Activated T-helper 17 cell treated with anti-CD3 and anti-CD28 coated beads, Interleukin-2, amount 50 U/mL, for 72 hours (primary cell): ENCODE measurements around the gene VASH1. TPM values are rescaled to one million over a fixed set of nuclear protein-coding genes. Genes with fewer than 3 reads are reported as not detected.

Source experiments
- ATAC-seq: fragments of 150-1000 bp; cut with Tn5 transposase; replicated peaks from 2 replicates; pipeline ENCODE4 v1.10.0; 2021; ENCODE audit warnings: mild to moderate bottlenecking, moderate library complexity
- H3K27ac Mint-ChIP-seq: one replicate; pipeline ENCODE4 v1.8.0; 2022; ENCODE audit warnings: mixed read lengths
- H3K27me3 Mint-ChIP-seq: one replicate; pipeline ENCODE4 v1.8.0; 2022; ENCODE audit warnings: mixed read lengths
- H3K36me3 Mint-ChIP-seq: one replicate; pipeline ENCODE4 v1.8.0; 2022; ENCODE audit warnings: low read depth, mild to moderate bottlenecking, mixed read lengths
- H3K4me1 Mint-ChIP-seq: one replicate; pipeline ENCODE4 v1.8.0; 2022; ENCODE audit warnings: mixed read lengths
- H3K4me3 Mint-ChIP-seq: one replicate; pipeline ENCODE4 v1.8.0; 2022; ENCODE audit warnings: mild to moderate bottlenecking, mixed read lengths
- H3K9me3 Mint-ChIP-seq: one replicate; pipeline ENCODE4 v1.8.0; 2022; ENCODE audit warnings: mixed read lengths
- total RNA-seq, 2 donors: library from RNA; stranded (reverse); gene quantifications; one replicate each; pipeline ENCODE4 v1.2.3, GENCODE V29; 2022

VASH1 gene
- total RNA-seq, 2 donors from 2014 or later: 2.6 to 6.4 TPM

- ATAC-seq: no peak
- Mint-ChIP-seq H3K4me1 (peaks cover 22% of the 10 kb centered on the region), H3K27me3 (no peaks in the 10 kb centered on the region), H3K4me3 (peak overlapping the region; percentile 0), H3K9me3 (no peaks in the 10 kb centered on the region), H3K27ac (peak overlapping the region; percentile 28), H3K36me3 (peaks cover 13% of the 10 kb centered on the region)
Observed at GRCh38 chr14:76780875-76781647, 19.8 kb downstream of the VASH1 start.

- Mint-ChIP-seq H3K4me1 (peaks cover 22% of the 10 kb centered on the region), H3K9me3 (no peaks in the 10 kb centered on the region), H3K36me3 (peaks cover 19% of the 10 kb centered on the region), H3K27me3 (no peaks in the 10 kb centered on the region), H3K4me3 (no peak overlapping the region), H3K27ac (peak overlapping the region; percentile 58)
- ATAC-seq: peak; percentile 52
Observed at GRCh38 chr14:76781648-76782051, 20.4 kb downstream of the VASH1 start.

GRCh38 chr14:76782115-76782884 is 21.0 kb downstream of the VASH1 start:
- Mint-ChIP-seq H3K4me3 (peak overlapping the region; percentile 63), H3K36me3 (peaks cover 25% of the 10 kb centered on the region), H3K27ac (peak overlapping the region; percentile 58), H3K9me3 (no peaks in the 10 kb centered on the region), H3K4me1 (peaks cover 22% of the 10 kb centered on the region), H3K27me3 (no peaks in the 10 kb centered on the region)
- ATAC-seq: peak; percentile 2

GRCh38 chr14:76782885-76783566 is 21.8 kb downstream of the VASH1 start:
- Mint-ChIP-seq H3K27me3 (no peaks in the 10 kb centered on the region), H3K27ac (peak overlapping the region; percentile 58), H3K36me3 (peaks cover 32% of the 10 kb centered on the region), H3K9me3 (no peaks in the 10 kb centered on the region), H3K4me1 (peaks cover 22% of the 10 kb centered on the region), H3K4me3 (peak overlapping the region; percentile 63)
- ATAC-seq: peak; percentile 74

GRCh38 chr14:76784266-76784874 is 23.1 kb downstream of the VASH1 start:
- Mint-ChIP-seq H3K27ac (peak overlapping the region; percentile 58), H3K4me3 (peak overlapping the region; percentile 63), H3K36me3 (peaks cover 45% of the 10 kb centered on the region), H3K27me3 (no peaks in the 10 kb centered on the region), H3K4me1 (peaks cover 22% of the 10 kb centered on the region), H3K9me3 (no peaks in the 10 kb centered on the region)
- no peak for ATAC-seq

GRCh38 chr14:76784881-76785280 is 23.6 kb downstream of the VASH1 start:
- ATAC-seq: peak; percentile 74
- no peak overlapping the region for H3K27ac Mint-ChIP-seq
- no peaks in the 10 kb centered on the region for H3K27me3 Mint-ChIP-seq
- no peaks in the 10 kb centered on the region for H3K9me3 Mint-ChIP-seq
- no peak overlapping the region for H3K4me3 Mint-ChIP-seq
- peaks cover 49% of the 10 kb centered on the region for H3K36me3 Mint-ChIP-seq
- peaks cover 22% of the 10 kb centered on the region for H3K4me1 Mint-ChIP-seq

GRCh38 chr14:76786601-76787000 is 25.3 kb downstream of the VASH1 start:
- Mint-ChIP-seq H3K27me3 (no peaks in the 10 kb centered on the region), H3K9me3 (no peaks in the 10 kb centered on the region), H3K36me3 (peaks cover 61% of the 10 kb centered on the region), H3K4me3 (no peak overlapping the region), H3K27ac (peak overlapping the region; percentile 58), H3K4me1 (peaks cover 22% of the 10 kb centered on the region)
- no peak for ATAC-seq

GRCh38 chr14:76792422-76792821 is 31.2 kb downstream of the VASH1 start:
- Mint-ChIP-seq H3K4me1 (no peaks in the 10 kb centered on the region), H3K9me3 (no peaks in the 10 kb centered on the region), H3K4me3 (no peak overlapping the region), H3K27ac (no peak overlapping the region), H3K27me3 (no peaks in the 10 kb centered on the region), H3K36me3 (peaks cover 95% of the 10 kb centered on the region)
- ATAC-seq: no peak

- no peaks in the 10 kb centered on the region for H3K9me3 Mint-ChIP-seq
- no peak for ATAC-seq
- H3K4me3 Mint-ChIP-seq: no peak overlapping the region
- H3K36me3 Mint-ChIP-seq: peaks cover 95% of the 10 kb centered on the region
- no peaks in the 10 kb centered on the region for H3K27me3 Mint-ChIP-seq
- H3K4me1 Mint-ChIP-seq: no peaks in the 10 kb centered on the region
- H3K27ac Mint-ChIP-seq: no peak overlapping the region
Observed at GRCh38 chr14:76793324-76793723, 32.1 kb downstream of the VASH1 start.

GRCh38 chr14:76793956-76794355 is 32.7 kb downstream of the VASH1 start:
- no peaks in the 10 kb centered on the region for H3K27me3 Mint-ChIP-seq

GRCh38 chr14:76806446-76806845 is 45.2 kb downstream of the VASH1 start:
- Mint-ChIP-seq H3K4me3 (no peak overlapping the region), H3K27me3 (no peaks in the 10 kb centered on the region)
- ATAC-seq: no peak

More at GRCh38 chr14:76793956-76794355, 32.7 kb downstream of the VASH1 start:
- ATAC-seq: no peak
- no peak overlapping the region for H3K27ac Mint-ChIP-seq
- H3K4me3 Mint-ChIP-seq: no peak overlapping the region
- peaks cover 95% of the 10 kb centered on the region for H3K36me3 Mint-ChIP-seq
- no peaks in the 10 kb centered on the region for H3K4me1 Mint-ChIP-seq
- H3K9me3 Mint-ChIP-seq: no peaks in the 10 kb centered on the region

GRCh38 chr14:76808011-76808410 is 46.7 kb downstream of the VASH1 start:
- H3K36me3 Mint-ChIP-seq: peaks cover 59% of the 10 kb centered on the region
- ATAC-seq: no peak
- H3K4me3 Mint-ChIP-seq: no peak overlapping the region
- no peak overlapping the region for H3K27ac Mint-ChIP-seq
- no peaks in the 10 kb centered on the region for H3K27me3 Mint-ChIP-seq
- H3K9me3 Mint-ChIP-seq: no peaks in the 10 kb centered on the region
- peaks cover 14% of the 10 kb centered on the region for H3K4me1 Mint-ChIP-seq

More at GRCh38 chr14:76806446-76806845, 45.2 kb downstream of the VASH1 start:
- Mint-ChIP-seq H3K9me3 (no peaks in the 10 kb centered on the region), H3K4me1 (peaks cover 10% of the 10 kb centered on the region), H3K36me3 (peaks cover 72% of the 10 kb centered on the region), H3K27ac (no peak overlapping the region)

GRCh38 chr14:76808990-76809389 is 47.7 kb downstream of the VASH1 start:
- peaks cover 51% of the 10 kb centered on the region for H3K36me3 Mint-ChIP-seq
- H3K27me3 Mint-ChIP-seq: no peaks in the 10 kb centered on the region
- peaks cover 17% of the 10 kb centered on the region for H3K4me1 Mint-ChIP-seq
- no peak overlapping the region for H3K4me3 Mint-ChIP-seq
- ATAC-seq: no peak
- H3K9me3 Mint-ChIP-seq: no peaks in the 10 kb centered on the region
- peak overlapping the region; percentile 27 for H3K27ac Mint-ChIP-seq

- no peak for ATAC-seq
- no peaks in the 10 kb centered on the region for H3K27me3 Mint-ChIP-seq
- H3K9me3 Mint-ChIP-seq: no peaks in the 10 kb centered on the region
- peak overlapping the region; percentile 98 for H3K4me3 Mint-ChIP-seq
- peak overlapping the region; percentile 95 for H3K27ac Mint-ChIP-seq
- peaks cover 17% of the 10 kb centered on the region for H3K4me1 Mint-ChIP-seq
- peaks cover 41% of the 10 kb centered on the region for H3K36me3 Mint-ChIP-seq
Observed at GRCh38 chr14:76810525-76810924, 49.3 kb downstream of the VASH1 start.
